Colonic mucosa (tissue), 4 donors: ENCODE measurements around the gene BST1. TPM values are rescaled to one million over a fixed set of nuclear protein-coding genes. Genes with fewer than 3 reads are reported as not detected.
"Not testable (repeated sequence)": the region's sequence is repeated elsewhere in the genome, so short reads cannot be mapped to it uniquely, and the experiment has no call there.

Experiments
- DNase-seq: peaks from one replicate; pipeline ENCODE4 v3.0.0-alpha.2; 2020
- H3K27ac ChIP-seq: fragments of 200-600 bp; one replicate; pipeline ENCODE4 v1.8.0; 2021
- H3K27me3 ChIP-seq: fragments of 200-600 bp; one replicate; pipeline ENCODE4 v1.8.0; 2021
- H3K36me3 ChIP-seq: fragments of 200-600 bp; one replicate; pipeline ENCODE4 v1.8.0; 2021
- H3K4me1 ChIP-seq: fragments of 200-600 bp; one replicate; pipeline ENCODE4 v1.8.0; 2021; ENCODE audit warnings: mild to moderate bottlenecking
- H3K4me3 ChIP-seq: fragments of 200-600 bp; one replicate; pipeline ENCODE4 v1.8.0; 2021
- H3K9ac ChIP-seq, 2 donors: one replicate each; pipeline ENCODE4 v1.7.0; 2013; ENCODE audit warnings: control low read depth in 2 of 2, low read depth in 2 of 2, low read length in 2 of 2
- H3K9me3 ChIP-seq: fragments of 200-600 bp; one replicate; pipeline ENCODE4 v1.8.0; 2021
- intact Hi-C: fragments of 100-400 bp; cut with DNase I; formaldehyde crosslinking; loops from one replicate; pipeline ENCODE4 v1.14.1; 2022
- total RNA-seq, 2 donors: library from RNA; stranded (reverse); fragmentation: NEBNext Ultra II Directional in 1 of 2; extraction: Animal tissue kit (Norgen Biotek cat#: 25700) in 1 of 2; gene quantifications; one replicate each; pipeline ENCODE4 v1.2.1, GENCODE V29; 2021
- TF ChIP-seq, protein P1 (sequence below): fragments of 200-600 bp; IDR thresholded peaks from one replicate; pipeline ENCODE4 v1.8.0; 2022; ENCODE audit warnings: antibody characterized with exemption, mild to moderate bottlenecking
- donor health status: healthy.
- donor health status: DM: no; HTN: no; CAD: no.
- donor health status: DM: no; HTN: no; CAD: no.

Gene BST1
- total RNA-seq, 2 donors from 2014 or later, result 9.2 to 12.4 TPM

DNA sequence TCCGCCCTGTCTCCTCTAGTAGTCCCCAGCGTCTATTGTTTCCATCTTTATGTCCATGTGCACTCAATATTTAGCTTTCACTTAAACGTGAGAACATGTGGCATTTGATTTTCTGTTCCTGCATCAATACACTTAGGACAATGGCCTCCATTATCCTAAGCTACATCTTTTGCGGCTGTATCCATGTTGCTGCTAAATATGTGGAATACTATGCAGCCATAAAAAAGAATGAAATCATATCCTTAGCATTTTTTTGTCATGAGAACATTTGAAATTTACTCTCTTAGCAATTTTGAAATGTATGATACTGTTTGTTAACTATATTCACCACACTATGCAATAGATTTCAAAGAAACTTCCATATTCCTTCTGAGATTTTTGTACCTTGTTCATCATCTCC lies 55.4 kb downstream of the BST1 start:
- H3K9me3 ChIP-seq, result no peaks in the 10 kb centered on the region
- TF ChIP-seq, protein P1, sequence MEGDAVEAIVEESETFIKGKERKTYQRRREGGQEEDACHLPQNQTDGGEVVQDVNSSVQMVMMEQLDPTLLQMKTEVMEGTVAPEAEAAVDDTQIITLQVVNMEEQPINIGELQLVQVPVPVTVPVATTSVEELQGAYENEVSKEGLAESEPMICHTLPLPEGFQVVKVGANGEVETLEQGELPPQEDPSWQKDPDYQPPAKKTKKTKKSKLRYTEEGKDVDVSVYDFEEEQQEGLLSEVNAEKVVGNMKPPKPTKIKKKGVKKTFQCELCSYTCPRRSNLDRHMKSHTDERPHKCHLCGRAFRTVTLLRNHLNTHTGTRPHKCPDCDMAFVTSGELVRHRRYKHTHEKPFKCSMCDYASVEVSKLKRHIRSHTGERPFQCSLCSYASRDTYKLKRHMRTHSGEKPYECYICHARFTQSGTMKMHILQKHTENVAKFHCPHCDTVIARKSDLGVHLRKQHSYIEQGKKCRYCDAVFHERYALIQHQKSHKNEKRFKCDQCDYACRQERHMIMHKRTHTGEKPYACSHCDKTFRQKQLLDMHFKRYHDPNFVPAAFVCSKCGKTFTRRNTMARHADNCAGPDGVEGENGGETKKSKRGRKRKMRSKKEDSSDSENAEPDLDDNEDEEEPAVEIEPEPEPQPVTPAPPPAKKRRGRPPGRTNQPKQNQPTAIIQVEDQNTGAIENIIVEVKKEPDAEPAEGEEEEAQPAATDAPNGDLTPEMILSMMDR, result no peak
- H3K4me1 ChIP-seq, result no peaks in the 10 kb centered on the region
- no peak for DNase-seq
- no peak overlapping the region for H3K27ac ChIP-seq
- H3K9ac ChIP-seq, result no peak overlapping the region
- intact Hi-C loops, result no loop called here
- H3K36me3 ChIP-seq, result no peaks in the 10 kb centered on the region
- H3K4me3 ChIP-seq, result no peak overlapping the region
- no peaks in the 10 kb centered on the region for H3K27me3 ChIP-seq

DNA sequence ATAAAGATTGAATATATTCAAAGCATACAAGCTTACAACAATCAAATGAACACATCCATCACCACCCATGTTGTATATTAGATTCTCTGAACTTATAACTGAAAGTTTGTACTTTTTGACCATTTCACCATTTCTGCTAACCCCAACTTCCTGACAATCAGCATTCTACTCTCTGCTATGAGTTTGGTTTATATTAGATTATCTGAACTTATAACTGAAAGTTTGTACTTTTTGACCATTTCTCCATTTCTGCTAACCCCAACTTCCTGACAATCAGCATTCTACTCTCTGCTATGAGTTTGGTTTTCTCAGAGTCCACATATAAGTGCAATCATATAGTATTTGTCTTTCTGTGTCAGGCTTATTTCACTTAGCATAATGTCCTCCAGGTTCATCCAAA lies 59.6 kb downstream of the BST1 start:
- intact Hi-C loops, result not testable (repeated sequence)

DNA sequence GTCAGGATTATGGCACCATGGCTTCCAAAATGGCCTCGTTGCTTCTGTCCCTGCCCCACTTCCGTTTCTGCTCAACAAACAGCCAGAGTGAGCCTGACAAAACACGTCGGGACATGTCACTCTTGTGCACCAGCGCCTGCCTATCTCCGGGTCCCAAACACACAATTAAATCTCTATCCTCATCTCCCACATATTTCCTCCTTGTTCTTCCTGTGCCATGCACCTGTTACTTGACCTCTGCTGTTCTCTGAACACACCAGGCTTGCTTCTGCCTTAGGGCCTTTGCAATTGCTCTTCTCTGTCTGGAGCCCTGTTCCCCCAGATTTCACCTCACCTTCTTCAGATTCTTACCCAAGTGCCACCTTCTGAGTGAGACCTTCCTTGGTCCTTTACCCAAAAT lies 62.5 kb downstream of the BST1 start:
- Histone ChIP-seq H3K27ac (no peak overlapping the region), H3K4me1 (no peaks in the 10 kb centered on the region), H3K27me3 (no peaks in the 10 kb centered on the region), H3K4me3 (no peak overlapping the region), H3K9ac (no peak overlapping the region), H3K36me3 (no peaks in the 10 kb centered on the region), H3K9me3 (no peaks in the 10 kb centered on the region)
- intact Hi-C loops, result no loop called here
- TF ChIP-seq, protein P1, result no peak
- no peak for DNase-seq

More for the DNA sequence above, 59.6 kb downstream of the BST1 start:
- not testable (repeated sequence) for H3K4me1 ChIP-seq, H3K27me3 ChIP-seq, H3K36me3 ChIP-seq, H3K4me3 ChIP-seq, H3K27ac ChIP-seq, H3K9ac ChIP-seq, H3K9me3 ChIP-seq, DNase-seq

DNA sequence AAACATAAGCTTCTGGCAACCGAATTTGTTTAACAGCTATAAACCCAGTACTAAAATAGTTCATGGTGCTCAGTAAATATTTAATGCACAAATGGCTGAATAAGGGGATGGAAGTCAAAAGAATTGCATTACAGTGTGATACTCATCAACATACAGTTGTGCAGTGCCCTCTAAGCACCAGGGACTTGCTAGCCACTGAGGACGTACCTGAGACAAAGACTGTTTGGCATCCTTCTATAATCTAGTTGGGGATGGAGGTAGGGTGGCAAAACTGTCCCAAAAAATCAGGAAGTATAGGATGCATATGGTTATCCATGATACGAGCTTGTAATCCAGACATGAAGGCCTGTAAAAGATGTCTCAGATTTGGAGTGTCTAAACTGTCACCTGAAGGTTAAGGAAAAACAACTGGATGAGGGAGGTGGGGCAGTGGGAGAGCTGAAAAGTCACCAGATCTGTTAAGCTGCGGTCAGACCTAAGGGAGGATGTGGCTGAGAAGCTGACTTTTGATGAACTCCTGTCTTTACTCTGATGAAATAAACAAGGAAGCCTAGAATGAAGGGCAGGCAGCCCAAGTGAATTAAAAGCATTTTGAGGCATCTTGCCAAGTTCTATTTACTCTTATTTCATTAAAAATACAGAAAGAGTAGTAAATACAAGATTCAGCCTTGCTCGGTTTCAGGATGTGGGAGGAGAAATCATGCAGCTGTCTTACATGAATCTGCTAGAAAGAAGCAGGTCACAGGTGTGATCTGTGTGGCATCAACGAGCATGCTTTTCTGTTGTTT lies 63.2 kb downstream of the BST1 start:
- Histone ChIP-seq H3K4me3 (no peak overlapping the region), H3K36me3 (no peaks in the 10 kb centered on the region), H3K27me3 (no peaks in the 10 kb centered on the region), H3K9me3 (no peaks in the 10 kb centered on the region), H3K9ac (no peak overlapping the region), H3K4me1 (no peaks in the 10 kb centered on the region), H3K27ac (no peak overlapping the region)
- TF ChIP-seq, protein P1, result no peak
- intact Hi-C loops, result no loop called here
- DNase-seq, result peak; percentile 27

DNA sequence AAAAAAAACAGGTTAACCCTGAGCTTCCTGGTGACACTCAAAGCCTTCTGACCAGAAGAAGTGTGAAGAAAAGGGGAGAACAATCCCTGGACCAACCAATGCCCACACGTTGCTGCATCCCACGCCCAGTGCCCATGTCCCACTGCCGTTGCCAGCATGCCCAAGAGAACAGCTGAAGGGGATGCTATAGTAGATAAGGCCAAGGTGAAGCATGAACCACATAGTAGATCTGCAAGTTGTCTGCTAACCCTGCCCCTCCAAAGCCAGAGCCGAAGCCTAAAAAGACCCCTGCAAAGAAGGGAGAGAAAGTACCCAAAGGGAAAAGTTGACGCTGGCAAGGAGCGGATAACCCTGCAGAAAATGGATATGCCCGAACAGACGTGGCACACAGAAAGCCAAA lies 64.0 kb downstream of the BST1 start:
- intact Hi-C loops, result no loop called here
- Histone ChIP-seq H3K27ac (no peak overlapping the region), H3K36me3 (no peaks in the 10 kb centered on the region), H3K27me3 (no peaks in the 10 kb centered on the region), H3K4me1 (no peaks in the 10 kb centered on the region), H3K9me3 (no peaks in the 10 kb centered on the region), H3K4me3 (no peak overlapping the region), H3K9ac (no peak overlapping the region)
- TF ChIP-seq, protein P1, result no peak
- DNase-seq, result no peak

DNA sequence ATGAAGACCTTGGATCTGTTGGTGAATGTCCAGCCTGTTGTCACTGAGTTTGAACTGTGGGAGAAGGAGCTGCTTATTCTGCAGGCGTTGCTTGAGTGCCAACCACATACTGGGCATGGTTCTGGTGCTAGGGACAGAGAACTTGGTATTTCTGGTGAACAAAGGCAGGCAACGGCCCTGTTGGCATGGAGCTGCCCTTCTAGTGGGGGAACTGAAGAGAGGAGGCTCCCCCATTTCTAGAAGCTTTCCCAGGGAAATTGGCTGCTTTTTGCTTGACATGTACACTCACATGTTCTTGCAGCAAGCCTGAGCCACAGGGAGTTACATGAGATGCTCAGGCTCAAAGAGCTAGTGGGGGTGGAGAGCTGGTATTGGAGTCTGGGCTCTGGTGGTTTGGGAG lies 66.3 kb downstream of the BST1 start:
- no peak overlapping the region for H3K4me3 ChIP-seq
- TF ChIP-seq, protein P1, result no peak
- no peak overlapping the region for H3K27ac ChIP-seq
- intact Hi-C loops, result no loop called here
- H3K4me1 ChIP-seq, result no peaks in the 10 kb centered on the region
- H3K27me3 ChIP-seq, result no peaks in the 10 kb centered on the region
- no peaks in the 10 kb centered on the region for H3K36me3 ChIP-seq
- no peak overlapping the region for H3K9ac ChIP-seq
- H3K9me3 ChIP-seq, result no peaks in the 10 kb centered on the region
- no peak for DNase-seq
